OCI-LY7 (cell line): ENCODE measurements around the gene LEF1.

Source experiments
- CTCF ChIP-seq: fragments of 200-600 bp; sonication (generic); conservative IDR thresholded peaks from 2 replicates; pipeline ENCODE4 v1.5.1; 2014; ENCODE audit warnings: mild to moderate bottlenecking, antibody characterized with exemption, low read length, moderate library complexity, mixed read lengths
- EZH2phosphoT487 ChIP-seq: fragments of 200-600 bp; sonication (generic); IDR thresholded peaks from 2 replicates; pipeline ENCODE4 v1.6.1; 2018; ENCODE audit warnings: low read depth, borderline replicate concordance, mild to moderate bottlenecking, mixed run types, antibody characterized with exemption, low read length, moderate library complexity, mixed read lengths

- peak; percentile 61 for TF ChIP-seq CTCF
- no peak for TF ChIP-seq EZH2phosphoT487
Observed at GRCh38 chr4:108094923-108095482, 73.7 kb downstream of the LEF1 start.
